Mucosa of stomach (tissue), 1 donor: ENCODE measurements around the gene SYDE2.

Experiments used
- H3K27me3 ChIP-seq: one replicate; pipeline ENCODE4 v1.7.0; 2013; ENCODE audit warnings: mild to moderate bottlenecking, low read length; ENCODE audit not compliant: control insufficient read depth, insufficient read depth
- H3K36me3 ChIP-seq: one replicate; pipeline ENCODE4 v1.7.0; 2013; ENCODE audit warnings: low read length; ENCODE audit not compliant: control insufficient read depth, insufficient read depth
- H3K4me1 ChIP-seq: one replicate; pipeline ENCODE4 v1.7.0; 2013; ENCODE audit warnings: mild to moderate bottlenecking, low read length; ENCODE audit not compliant: control insufficient read depth, insufficient read depth
- H3K4me3 ChIP-seq: one replicate; pipeline ENCODE4 v1.7.0; 2013; ENCODE audit warnings: low read length
- H3K9ac ChIP-seq: one replicate; pipeline ENCODE4 v1.7.0; 2013; ENCODE audit warnings: mild to moderate bottlenecking, low read length, moderate library complexity
- H3K9me3 ChIP-seq: one replicate; pipeline ENCODE4 v1.7.0; 2013; ENCODE audit warnings: mild to moderate bottlenecking, low read length, moderate library complexity; ENCODE audit not compliant: control insufficient read depth
- donor health status: Pancreatic carcinoma.

The SYDE2 gene

GRCh38 chr1:85228972-85229371 lies 28.2 kb upstream of the SYDE2 start:
- no peak overlapping the region for H3K9ac ChIP-seq
- H3K36me3 ChIP-seq: no peaks in the 10 kb centered on the region
- H3K27me3 ChIP-seq: no peaks in the 10 kb centered on the region
- no peaks in the 10 kb centered on the region for H3K9me3 ChIP-seq
- H3K4me3 ChIP-seq: no peak overlapping the region
- peaks cover 30% of the 10 kb centered on the region for H3K4me1 ChIP-seq

GRCh38 chr1:85225624-85226380 lies 25.0 kb upstream of the SYDE2 start:
- Histone ChIP-seq H3K4me1 (peaks cover 35% of the 10 kb centered on the region), H3K4me3 (no peak overlapping the region), H3K9ac (no peak overlapping the region), H3K27me3 (no peaks in the 10 kb centered on the region), H3K36me3 (no peaks in the 10 kb centered on the region), H3K9me3 (no peaks in the 10 kb centered on the region)

- H3K4me3 ChIP-seq: no peak overlapping the region
- H3K36me3 ChIP-seq: no peaks in the 10 kb centered on the region
- no peak overlapping the region for H3K9ac ChIP-seq
- H3K4me1 ChIP-seq: peaks cover 29% of the 10 kb centered on the region
- H3K9me3 ChIP-seq: no peaks in the 10 kb centered on the region
- H3K27me3 ChIP-seq: no peaks in the 10 kb centered on the region
Observed at GRCh38 chr1:85224734-85225623, 24.2 kb upstream of the SYDE2 start.

GRCh38 chr1:85224295-85224694 lies 23.5 kb upstream of the SYDE2 start:
- Histone ChIP-seq H3K27me3 (no peaks in the 10 kb centered on the region), H3K9ac (no peak overlapping the region), H3K9me3 (no peaks in the 10 kb centered on the region), H3K36me3 (no peaks in the 10 kb centered on the region), H3K4me1 (peaks cover 26% of the 10 kb centered on the region), H3K4me3 (no peak overlapping the region)

- Histone ChIP-seq H3K27me3 (no peaks in the 10 kb centered on the region), H3K9me3 (no peaks in the 10 kb centered on the region), H3K9ac (no peak overlapping the region), H3K4me3 (no peak overlapping the region), H3K36me3 (no peaks in the 10 kb centered on the region), H3K4me1 (peaks cover 26% of the 10 kb centered on the region)
Observed at GRCh38 chr1:85223334-85223733, 22.5 kb upstream of the SYDE2 start.

- Histone ChIP-seq H3K27me3 (no peaks in the 10 kb centered on the region), H3K4me1 (peaks cover 24% of the 10 kb centered on the region), H3K9me3 (no peaks in the 10 kb centered on the region), H3K36me3 (no peaks in the 10 kb centered on the region), H3K4me3 (no peak overlapping the region), H3K9ac (no peak overlapping the region)
Observed at GRCh38 chr1:85220756-85221201, 20.0 kb upstream of the SYDE2 start.

- Histone ChIP-seq H3K9me3 (no peaks in the 10 kb centered on the region), H3K4me3 (no peak overlapping the region), H3K27me3 (no peaks in the 10 kb centered on the region), H3K4me1 (peaks cover 24% of the 10 kb centered on the region), H3K36me3 (no peaks in the 10 kb centered on the region), H3K9ac (no peak overlapping the region)
Observed at GRCh38 chr1:85219853-85220610, 19.2 kb upstream of the SYDE2 start.

- Histone ChIP-seq H3K4me1 (peaks cover 14% of the 10 kb centered on the region), H3K9me3 (no peaks in the 10 kb centered on the region), H3K9ac (no peak overlapping the region), H3K27me3 (no peaks in the 10 kb centered on the region), H3K36me3 (no peaks in the 10 kb centered on the region), H3K4me3 (no peak overlapping the region)
Observed at GRCh38 chr1:85216697-85217096, 15.9 kb upstream of the SYDE2 start.

- no peaks in the 10 kb centered on the region for H3K36me3 ChIP-seq
- no peak overlapping the region for H3K9ac ChIP-seq
- no peaks in the 10 kb centered on the region for H3K27me3 ChIP-seq
- no peak overlapping the region for H3K4me3 ChIP-seq
- H3K4me1 ChIP-seq: peaks cover 14% of the 10 kb centered on the region
- H3K9me3 ChIP-seq: no peaks in the 10 kb centered on the region
Observed at GRCh38 chr1:85214654-85215053, 13.8 kb upstream of the SYDE2 start.

- H3K9ac ChIP-seq: no peak overlapping the region
- H3K36me3 ChIP-seq: no peaks in the 10 kb centered on the region
- no peaks in the 10 kb centered on the region for H3K4me1 ChIP-seq
- H3K4me3 ChIP-seq: no peak overlapping the region
- H3K9me3 ChIP-seq: no peaks in the 10 kb centered on the region
- no peaks in the 10 kb centered on the region for H3K27me3 ChIP-seq
Observed at GRCh38 chr1:85208488-85208887, 7.7 kb upstream of the SYDE2 start.

GRCh38 chr1:85203573-85204171 lies 2.9 kb upstream of the SYDE2 start:
- Histone ChIP-seq H3K4me1 (no peaks in the 10 kb centered on the region), H3K9me3 (no peaks in the 10 kb centered on the region), H3K9ac (no peak overlapping the region), H3K27me3 (no peaks in the 10 kb centered on the region), H3K36me3 (no peaks in the 10 kb centered on the region), H3K4me3 (no peak overlapping the region)
